Pancreas (tissue), 10 donors: Measurements from ENCODE around the gene GRIA3. TPM values are rescaled to one million over a fixed set of nuclear protein-coding genes. Genes with fewer than 3 reads are reported as not detected.

ENCODE experiments used
- ATAC-seq, 4 donors: fragments of 200-7000 bp; cut with Tn5 transposase; one replicate each; pipeline versions ENCODE4 v1.8.0 to v1.9.1; 2020; ENCODE audit warnings: mild to moderate bottlenecking in 4 of 4, moderate library complexity in 4 of 4
- DNase-seq, 6 donors: peaks; one replicate each; pipeline ENCODE4 v3.0.0-alpha.2; 2020
- FAIRE-seq: peaks from 2 replicates; lab custom pipeline; 2012; peaks lifted over from hg19 to GRCh38; lab: Jason Lieb, UNC
- H3K27ac ChIP-seq, 4 donors: fragments of 200-600 bp; sonication (generic); 1 replicate in 3 of 4; 2 replicates in 1 of 4; pipeline versions ENCODE4 v1.5.0 to v1.8.0; 2020
- H3K27me3 ChIP-seq, 4 donors: fragments of 200-600 bp; one replicate each; pipeline ENCODE4 v1.8.0; 2021
- H3K36me3 ChIP-seq, 3 donors: fragments of 200-600 bp; sonication (generic) in 1 of 3; one replicate each; pipeline versions ENCODE4 v1.5.0 to v1.8.0; 2020 to 2021
- H3K4me1 ChIP-seq, 3 donors: fragments of 200-600 bp; one replicate each; pipeline ENCODE4 v1.8.0; 2021
- H3K4me3 ChIP-seq, 4 donors: fragments of 200-600 bp; sonication (generic) in 2 of 4; one replicate each; pipeline versions ENCODE4 v1.5.0 to v1.8.0; 2020 to 2021
- H3K9me3 ChIP-seq, 4 donors: fragments of 200-600 bp; one replicate each; pipeline ENCODE4 v1.8.0; 2021
- CTCF ChIP-seq, 4 donors: fragments of 200-600 bp; sonication (generic) in 3 of 4; IDR thresholded peaks; one replicate each; pipeline versions ENCODE4 v1.5.0 to v1.8.0; 2021; ENCODE audit warnings: antibody characterized with exemption in 4 of 4
- WGBS, 2 donors: extraction: QIAGEN DNeasy Blood & Tissue Kit; methylation state at CpG; one replicate each; pipeline ENCODE4 v1.1.7; 2013; 5-methylcytosine and 5-hydroxymethylcytosine counted together
- intact Hi-C, 3 donors: fragments of 100-400 bp; cut with DNase I; formaldehyde crosslinking; loops; one replicate each; pipeline versions ENCODE4 v1.11.1 to v1.14.2; 2022
- polyA plus RNA-seq, 2 donors: library from polyadenylated mRNA; stranded (reverse); fragments of 200-250 nt; gene quantifications; one replicate each; pipeline ENCODE4 v1.2.3, GENCODE V29; 2013
- total RNA-seq, 6 donors: library from RNA; stranded (reverse); fragmentation: NEBNext Ultra II Directional in 4 of 6; extraction: Animal tissue kit (Norgen Biotek cat#: 25700) in 4 of 6; gene quantifications; one replicate each; pipeline versions ENCODE4 v1.2.1 to v1.2.4, GENCODE V29; 2021 to 2023
- donor health status: healthy with polysubstance abuse.
- donor health status: DM: no; HTN: no; CAD: no; lungs with moderate emphysema.
- donor health status: DM: no; HTN: no; CAD: no.
- donor health status: control.
- donor health status: control.
- donor health status: Bipolar disorder and iron deficiency.
- donor health status: DM: yes; HTN: yes; CAD: no.
- donor health status: DM: no; HTN: no; CAD: no.
- donor health status: DM: no; HTN: no; CAD: no.
- donor health status: DM: yes; HTN: yes; CAD: no.

GRIA3 gene
- total and polyA plus RNA-seq, 8 donors: 0.28 to 11.8 (median 1.6) TPM

GRCh38 chrX:123181233-123181914, 2.7 kb upstream of the GRIA3 start:
- ATAC-seq (no peak), FAIRE-seq (peak; percentile 5), DNase-seq (no peak)
- H3K4me3 ChIP-seq: no peak overlapping the region
- no peaks in the 10 kb centered on the region for H3K36me3 ChIP-seq
- no peaks in the 10 kb centered on the region for H3K4me1 ChIP-seq
- TF ChIP-seq CTCF (IDR thresholded peaks at IDR 0.05): no peak
- peaks cover 0 to 3% (median 0%) of the 10 kb centered on the region in 4 donors for H3K27me3 ChIP-seq
- WGBS, 2 donors: 30 to 54% methylated on average over 5 of the region's 5 CpGs
- intact Hi-C loops: no loop called here
- no peak overlapping the region for H3K27ac ChIP-seq
- no peaks in the 10 kb centered on the region for H3K9me3 ChIP-seq

- 6 to 29% methylated on average over 27 of the region's 27 CpGs for WGBS, 2 donors
- intact Hi-C loops: no loop called here
- FAIRE-seq (no peak), ATAC-seq (peak; percentile 36 to 66 (median 43)), DNase-seq (peak in 3 of 6 donors; percentile 21 to 66 (median 58))
- H3K27ac ChIP-seq: no peak overlapping the region
- no peaks in the 10 kb centered on the region for H3K36me3 ChIP-seq
- no peaks in the 10 kb centered on the region for H3K9me3 ChIP-seq
- no peak for TF ChIP-seq CTCF (IDR thresholded peaks at IDR 0.05)
- H3K27me3 ChIP-seq: peaks cover 0 to 9% (median 0%) of the 10 kb centered on the region in 4 donors
- no peaks in the 10 kb centered on the region for H3K4me1 ChIP-seq
- peak overlapping the region in 2 of 4 donors; percentile 4 to 28 for H3K4me3 ChIP-seq
Measured at GRCh38 chrX:123184866-123185276, 793 bp downstream of the GRIA3 start.

- Histone ChIP-seq H3K27me3 (peaks cover 0 to 10% (median 0%) of the 10 kb centered on the region in 4 donors), H3K4me1 (no peaks in the 10 kb centered on the region), H3K27ac (no peak overlapping the region), H3K36me3 (no peaks in the 10 kb centered on the region), H3K9me3 (no peaks in the 10 kb centered on the region), H3K4me3 (no peak overlapping the region)
- no peak for TF ChIP-seq CTCF (IDR thresholded peaks at IDR 0.05)
- WGBS, 2 donors: 60 to 62% methylated on average over 9 of the region's 9 CpGs
- DNase-seq: no peak
- no peak for FAIRE-seq
- intact Hi-C loops: no loop called here
- no peak for ATAC-seq
Measured at GRCh38 chrX:123185721-123186120, 1.6 kb downstream of the GRIA3 start.

GRCh38 chrX:123186801-123187200, 2.7 kb downstream of the GRIA3 start:
- no peak for TF ChIP-seq CTCF (IDR thresholded peaks at IDR 0.05)
- DNase-seq: no peak
- intact Hi-C loops: no loop called here
- no peaks in the 10 kb centered on the region for H3K36me3 ChIP-seq
- H3K4me3 ChIP-seq: no peak overlapping the region
- no peak overlapping the region for H3K27ac ChIP-seq
- no peaks in the 10 kb centered on the region for H3K4me1 ChIP-seq
- ATAC-seq: no peak
- 70 to 89% methylated on average over 3 of the region's 3 CpGs for WGBS, 2 donors
- no peaks in the 10 kb centered on the region for H3K9me3 ChIP-seq
- no peak for FAIRE-seq
- H3K27me3 ChIP-seq: peaks cover 0 to 10% (median 0%) of the 10 kb centered on the region in 4 donors

GRCh38 chrX:123188081-123188480, 4.0 kb downstream of the GRIA3 start:
- intact Hi-C loops: no loop called here
- H3K9me3 ChIP-seq: no peaks in the 10 kb centered on the region
- FAIRE-seq (no peak), DNase-seq (no peak), ATAC-seq (no peak)
- H3K27ac ChIP-seq: no peak overlapping the region
- 73 to 88% methylated on average over 3 of the region's 3 CpGs for WGBS, 2 donors
- no peak overlapping the region for H3K4me3 ChIP-seq
- H3K36me3 ChIP-seq: no peaks in the 10 kb centered on the region
- no peak for TF ChIP-seq CTCF (IDR thresholded peaks at IDR 0.05)
- peaks cover 0 to 10% (median 0%) of the 10 kb centered on the region in 4 donors for H3K27me3 ChIP-seq
- H3K4me1 ChIP-seq: no peaks in the 10 kb centered on the region
